ENCODE data around the gene MRPL28.
"Not testable (repeated sequence)": the region's sequence is repeated elsewhere in the genome, so short reads cannot be mapped to it uniquely, and the experiment has no call there.

Gene MRPL28

DNA sequence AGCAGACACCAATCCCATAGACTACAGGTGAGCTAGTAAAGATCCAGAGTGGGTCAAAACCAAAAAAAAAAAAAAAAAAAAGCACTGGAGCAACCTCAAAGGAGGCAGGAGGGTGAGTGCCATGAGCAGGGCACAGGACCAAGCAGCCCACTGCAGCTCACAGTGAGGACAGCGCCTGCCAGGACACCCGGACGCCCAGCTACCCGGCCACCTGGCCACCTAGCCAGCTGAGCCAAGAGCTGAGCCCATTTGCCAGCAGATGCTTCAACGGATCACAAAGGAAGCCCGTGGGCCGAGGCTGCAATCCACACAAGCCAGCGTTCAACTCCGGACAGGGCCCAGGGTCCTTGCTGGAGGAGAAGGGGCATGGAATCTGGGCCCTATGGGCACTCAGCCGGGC is 32.9 kb downstream of the MRPL28 start:
- DNase-seq = no peak

DNA sequence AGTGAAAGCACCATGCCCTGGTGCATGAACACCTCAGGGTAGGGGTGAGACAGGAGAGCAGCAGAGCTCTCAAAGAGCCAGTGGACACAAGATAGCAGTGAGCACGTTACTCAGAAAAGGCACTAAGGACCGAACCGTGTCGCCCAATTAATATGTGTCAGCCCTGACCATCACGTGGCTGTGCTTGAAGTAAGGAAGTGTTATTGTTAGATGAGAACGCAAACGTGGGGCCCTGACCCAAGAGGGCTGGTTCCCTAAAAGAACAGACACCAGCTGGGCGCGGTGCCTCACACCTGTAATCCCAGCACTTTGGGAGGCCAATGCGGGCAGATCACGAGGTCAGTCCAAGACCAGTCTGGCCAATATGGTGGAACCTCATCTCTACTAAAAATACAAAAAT is 34.1 kb downstream of the MRPL28 start:
- DNase-seq = no peak

DNA sequence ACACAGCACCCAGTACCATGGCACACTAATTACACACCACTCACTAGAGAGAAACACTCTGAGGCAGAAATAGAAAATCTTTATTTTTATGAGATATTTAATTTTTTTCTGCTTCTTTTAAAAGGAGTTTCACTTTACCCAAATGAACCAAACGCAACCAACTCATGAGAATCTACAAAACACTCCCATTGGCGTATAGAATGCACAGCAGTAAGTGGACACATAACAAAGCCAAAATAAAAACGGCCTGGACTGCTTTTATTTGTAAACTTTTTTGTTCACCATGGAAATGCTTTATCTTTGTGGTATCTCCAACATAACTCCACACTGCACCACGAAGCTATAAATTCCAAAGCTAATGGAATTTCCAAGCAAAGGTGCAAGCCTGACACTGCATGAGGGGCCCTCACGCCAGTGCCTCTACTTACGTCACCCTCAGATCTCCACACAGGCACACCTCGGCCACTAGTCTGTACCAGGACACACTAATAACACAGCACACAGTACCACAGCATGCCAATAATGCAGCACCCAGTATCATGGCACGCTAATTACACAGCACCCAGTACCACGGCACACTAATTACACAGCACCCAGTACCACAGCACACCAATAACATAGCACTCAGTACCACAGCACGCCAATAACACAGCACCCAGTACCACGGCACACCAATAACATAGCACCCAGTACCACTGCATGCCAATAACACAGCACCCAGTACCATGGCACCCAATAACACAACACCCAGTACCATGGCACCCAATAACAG is 35.3 kb downstream of the MRPL28 start:
- DNase-seq = not testable (repeated sequence)

DNA sequence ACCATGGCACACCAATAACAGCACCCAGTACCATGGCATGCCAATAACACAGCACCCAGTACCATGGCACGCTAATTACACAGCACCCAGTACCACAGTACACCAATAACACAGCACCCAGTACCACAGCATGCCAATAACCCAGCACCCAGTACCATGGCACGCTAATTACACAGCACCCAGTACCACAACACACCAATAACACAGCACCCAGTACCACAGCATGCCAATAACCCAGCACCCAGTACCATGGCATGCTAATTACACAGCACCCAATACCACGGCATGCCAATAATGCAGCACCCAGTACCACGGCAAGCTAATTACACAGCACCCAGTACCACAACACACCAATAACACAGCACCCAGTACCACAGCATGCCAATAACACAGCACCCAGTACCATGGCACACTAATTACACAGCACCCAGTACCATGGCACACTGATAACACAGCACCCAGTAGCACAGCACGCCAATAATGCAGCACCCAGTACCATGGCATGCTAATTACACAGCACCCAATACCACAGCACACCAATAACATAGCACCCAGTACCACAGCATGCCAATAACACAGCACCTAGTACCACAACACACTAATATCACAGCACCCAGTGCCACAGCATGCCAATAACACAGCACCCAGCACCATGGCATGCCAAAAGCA is 36.0 kb downstream of the MRPL28 start:
- not testable (repeated sequence) for DNase-seq

DNA sequence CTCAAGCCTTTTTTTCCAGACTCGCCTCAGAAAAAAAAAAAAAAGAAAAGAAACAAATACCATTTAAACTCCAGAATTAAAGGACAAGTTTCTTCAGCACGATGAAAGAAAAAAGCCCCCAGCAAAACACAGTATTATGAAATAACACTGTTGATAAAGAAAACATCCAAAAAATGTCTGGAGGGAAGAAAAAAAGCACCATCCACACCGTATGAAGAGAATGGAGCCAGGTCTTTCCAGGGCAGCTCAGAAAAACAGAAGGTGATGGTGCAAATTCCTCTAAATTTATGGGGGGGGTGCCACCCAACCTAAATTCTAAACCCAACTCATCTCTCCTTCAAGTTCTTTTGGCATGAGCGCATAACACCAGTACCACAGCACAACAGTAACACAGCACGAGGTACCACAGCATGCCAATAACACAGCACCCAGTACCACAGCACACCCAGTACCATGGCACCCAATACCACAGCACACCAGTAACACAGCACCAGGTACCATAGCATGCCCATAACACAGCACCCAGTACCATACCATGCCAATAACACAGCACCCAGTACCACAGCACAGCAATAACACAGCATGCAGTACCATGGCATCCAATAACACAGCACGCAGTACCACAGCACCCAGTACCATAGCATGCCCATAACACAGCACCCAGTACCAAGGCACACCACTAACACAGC is 36.8 kb downstream of the MRPL28 start:
- no peak for DNase-seq

DNA sequence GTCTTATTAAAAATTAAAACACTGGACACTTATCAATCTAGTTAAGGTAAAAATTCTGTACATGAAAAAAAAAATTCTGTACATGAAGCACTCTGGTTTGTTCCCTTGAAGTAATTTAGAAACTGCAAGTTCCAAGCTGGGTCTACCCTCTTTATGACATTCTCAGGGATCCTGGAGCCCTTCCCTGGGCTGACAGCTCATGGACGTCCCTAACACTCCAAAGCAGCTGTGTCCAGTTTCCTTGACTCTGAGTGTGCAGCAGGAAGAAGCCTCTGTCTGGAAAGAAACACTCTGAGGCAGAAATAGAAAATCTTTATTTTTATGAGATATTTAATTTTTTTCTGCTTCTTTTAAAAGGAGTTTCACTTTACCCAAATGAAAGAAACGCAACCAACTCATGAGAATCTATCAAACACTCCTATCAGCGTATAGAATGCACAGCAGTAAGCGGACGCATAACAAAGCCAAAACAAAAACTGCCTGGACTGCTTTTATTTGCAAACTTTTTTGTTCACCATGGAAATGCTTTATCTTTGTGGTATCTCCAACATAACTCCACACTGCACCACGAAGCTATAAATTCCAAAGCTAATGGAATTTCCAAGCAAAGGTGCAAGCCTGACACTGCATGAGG is 39.0 kb downstream of the MRPL28 start:
- not testable (repeated sequence) for DNase-seq

DNA sequence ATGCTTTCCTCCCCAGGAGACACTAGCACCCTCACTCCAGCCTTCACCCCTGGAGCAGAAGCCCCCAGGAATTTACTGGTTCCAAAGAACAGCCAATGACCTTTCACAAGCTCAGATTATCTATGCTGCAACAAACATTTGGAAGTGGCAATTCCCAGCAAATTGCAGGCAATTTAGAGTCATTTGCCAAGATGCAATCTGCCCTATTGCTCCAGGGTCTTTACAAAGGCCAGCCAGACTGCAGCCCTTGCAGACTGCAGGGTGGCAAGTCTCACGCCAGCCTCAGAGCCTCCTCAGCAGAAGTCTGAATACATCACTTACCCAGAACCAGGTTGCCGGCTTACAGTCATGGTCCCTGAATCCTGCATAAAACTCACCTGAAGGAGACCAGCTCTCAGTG is 39.6 kb downstream of the MRPL28 start:
- no peak for DNase-seq

DNA sequence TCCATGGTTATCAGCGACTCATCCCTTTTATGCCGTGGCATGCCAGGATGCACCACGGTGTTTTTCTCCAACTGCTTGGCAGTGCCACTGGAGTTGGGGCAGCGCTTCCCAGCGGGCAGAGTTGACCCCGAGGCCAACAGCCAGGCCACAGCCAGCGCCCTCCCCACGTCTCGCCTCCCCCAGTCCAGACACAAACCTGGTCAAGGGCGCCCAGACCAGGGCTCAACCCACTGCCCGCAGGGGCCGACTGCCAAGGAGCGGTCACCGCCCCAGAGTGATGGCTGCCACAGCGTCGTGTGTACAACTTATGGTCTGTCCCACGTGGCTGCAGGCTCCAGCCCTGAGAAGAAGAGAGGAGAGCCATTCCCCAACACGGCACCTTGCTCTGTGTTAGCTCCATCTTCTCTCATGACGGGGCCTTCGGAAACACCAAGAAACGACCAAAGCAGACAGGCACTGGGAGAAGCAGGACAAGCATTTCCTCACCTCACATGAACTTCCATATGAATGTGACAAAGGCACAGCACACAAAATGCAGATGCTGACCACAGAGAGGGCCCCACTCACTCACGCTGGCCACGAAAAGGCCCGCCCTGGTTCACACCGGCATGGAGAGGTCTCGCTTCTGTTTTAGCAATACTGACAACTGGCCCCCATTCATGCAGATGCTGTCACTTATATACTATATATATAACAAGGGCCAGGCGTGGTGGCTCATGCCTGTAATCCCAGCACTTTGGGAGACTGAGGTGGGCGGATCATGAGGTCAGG is 44.8 kb downstream of the MRPL28 start:
- DNase-seq = no peak

DNA sequence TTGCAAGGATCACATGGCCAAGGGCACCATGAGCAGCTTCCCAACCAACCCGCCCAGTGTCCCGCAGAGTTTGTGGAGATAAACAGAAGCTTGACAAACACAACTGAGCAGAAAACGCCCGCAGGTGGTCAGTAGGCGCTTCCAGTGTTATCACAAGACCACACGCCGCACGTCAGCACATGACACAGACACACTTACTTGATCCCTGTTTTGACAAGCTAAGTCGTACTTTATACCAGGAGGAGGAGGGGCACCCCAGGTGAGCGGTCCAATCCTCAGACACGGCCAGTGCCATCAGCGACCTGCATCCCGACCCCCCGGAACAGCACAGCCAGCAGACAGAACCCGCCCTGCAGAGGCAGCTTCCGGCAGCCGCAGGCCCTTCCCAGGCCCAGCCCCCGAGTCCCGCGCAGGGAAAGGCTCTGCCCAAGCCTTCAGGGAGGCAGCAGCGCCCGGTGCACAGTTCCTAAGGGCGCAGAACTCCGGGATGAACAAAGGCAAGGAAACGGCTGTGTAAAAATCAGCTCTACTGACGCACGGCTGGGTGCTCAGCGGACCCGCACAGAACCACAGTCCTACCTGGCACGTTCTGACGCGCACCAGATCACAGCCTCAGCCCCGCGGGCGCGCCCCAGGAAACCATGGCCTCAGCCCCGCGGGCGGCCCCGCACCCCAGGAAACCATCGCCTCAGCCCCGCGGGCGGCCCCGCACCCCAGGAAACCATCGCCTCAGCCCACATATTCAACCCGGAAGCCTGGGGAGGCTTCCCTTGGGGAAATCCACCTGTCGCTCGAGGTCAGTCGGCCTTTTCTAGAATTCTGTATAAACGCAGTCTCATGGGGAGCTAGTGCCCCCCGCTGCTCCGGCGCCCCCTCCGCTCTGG is 45.6 kb downstream of the MRPL28 start:
- DNase-seq = no peak

DNA sequence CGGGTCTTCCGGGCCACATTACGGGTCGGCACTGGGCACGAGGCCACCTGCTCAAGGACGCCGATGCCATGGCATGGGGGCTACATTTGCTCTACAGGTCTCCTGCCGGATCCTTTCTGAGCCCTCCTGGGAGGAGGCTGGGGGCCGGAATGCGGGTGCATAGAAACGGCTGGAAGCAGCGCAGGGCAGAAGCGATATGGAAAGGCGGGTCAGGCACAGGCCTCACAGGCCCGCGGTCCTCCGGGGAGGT is 46.2 kb downstream of the MRPL28 start:
- DNase-seq = no peak

DNA sequence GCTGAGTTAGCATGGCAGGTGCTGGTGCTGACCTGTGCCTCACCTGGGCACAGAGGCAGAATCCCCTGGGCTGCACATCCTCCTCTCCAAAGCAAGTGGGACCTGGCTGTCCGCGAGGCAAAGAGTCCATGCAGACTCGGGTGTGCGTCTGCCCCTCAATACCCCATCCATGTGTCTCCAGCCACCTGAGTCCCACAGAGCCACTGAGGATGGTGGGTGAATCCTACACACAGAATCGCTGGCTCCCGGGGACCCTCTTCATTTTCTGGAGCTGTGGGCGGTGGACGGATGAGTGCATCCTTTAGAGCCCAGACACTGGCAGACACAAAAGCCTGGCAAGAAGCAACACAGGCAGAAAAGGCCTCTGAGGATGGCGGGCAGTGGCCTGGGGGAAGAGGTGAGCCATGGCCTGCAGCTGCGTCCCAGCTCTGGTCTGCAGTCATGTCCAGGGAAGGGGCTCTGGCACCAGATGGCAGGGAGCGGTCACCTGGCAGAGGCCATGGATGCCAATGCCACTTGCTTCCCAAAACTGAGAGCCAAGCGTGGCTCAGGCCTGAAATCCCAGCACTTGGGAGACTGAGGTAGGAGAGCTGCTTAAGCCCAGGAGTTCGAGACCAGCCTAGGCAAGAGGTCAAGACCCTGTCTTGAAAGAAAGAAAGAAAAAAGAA is 47.7 kb downstream of the MRPL28 start:
- no peak for DNase-seq

DNA sequence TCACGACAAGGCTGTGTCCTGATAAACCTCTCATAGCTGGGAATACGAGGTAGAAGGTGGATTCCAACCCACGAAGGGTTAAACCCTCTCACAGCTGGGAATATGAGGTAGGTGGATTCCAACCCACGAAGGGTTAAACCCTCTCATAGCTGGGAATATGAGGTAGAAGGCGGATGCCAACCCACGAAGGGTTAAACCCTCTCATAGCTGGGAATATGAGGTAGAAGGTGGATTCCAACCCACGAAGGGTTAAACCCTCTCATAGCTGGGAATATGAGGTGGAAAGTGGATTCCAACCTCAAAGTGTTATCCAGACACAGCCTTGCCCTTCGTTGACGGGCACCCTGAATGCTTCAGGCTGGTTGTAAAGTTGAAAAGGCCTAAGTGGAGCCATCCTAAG is 48.8 kb downstream of the MRPL28 start:
- no peak for DNase-seq

DNA sequence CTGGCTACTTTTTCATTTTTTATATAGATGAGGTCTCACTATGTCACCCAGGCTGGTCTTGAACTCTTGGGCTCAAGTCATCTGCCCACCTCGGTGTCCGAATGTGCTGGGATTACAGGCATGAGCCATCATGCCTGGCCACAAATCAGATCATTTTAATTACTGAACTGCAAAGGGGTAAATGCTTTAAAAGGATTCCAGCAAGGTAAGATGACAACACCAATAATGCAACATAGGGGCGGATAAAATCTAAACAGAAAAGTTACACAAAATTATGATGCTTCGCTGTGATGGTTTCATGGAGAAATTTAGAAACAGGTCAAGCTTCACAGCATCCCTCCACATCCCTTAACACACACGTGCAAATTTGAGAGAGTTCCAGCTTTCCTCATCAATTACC is 50.1 kb downstream of the MRPL28 start:
- DNase-seq = no peak

DNA sequence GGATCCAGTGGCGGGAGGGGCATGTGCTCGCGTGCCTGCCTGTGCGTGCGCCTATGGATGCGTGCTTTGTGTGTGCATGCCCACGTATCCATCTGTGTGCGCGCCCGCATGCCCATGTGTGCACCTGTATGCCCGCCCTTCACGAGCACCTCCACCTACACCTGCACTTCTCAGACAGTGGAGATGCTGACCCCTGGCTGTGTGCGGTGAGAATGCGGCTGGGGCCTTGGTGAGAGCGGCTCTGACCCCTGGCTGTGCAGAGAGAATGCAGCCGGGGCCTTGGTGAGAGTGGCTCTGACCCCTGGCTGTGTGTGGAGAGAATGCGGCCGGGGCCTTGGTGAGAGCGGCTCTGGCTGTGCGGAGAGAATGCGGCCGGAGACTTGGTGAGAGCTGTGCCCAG is 51.7 kb downstream of the MRPL28 start:
- no peak for DNase-seq

DNA sequence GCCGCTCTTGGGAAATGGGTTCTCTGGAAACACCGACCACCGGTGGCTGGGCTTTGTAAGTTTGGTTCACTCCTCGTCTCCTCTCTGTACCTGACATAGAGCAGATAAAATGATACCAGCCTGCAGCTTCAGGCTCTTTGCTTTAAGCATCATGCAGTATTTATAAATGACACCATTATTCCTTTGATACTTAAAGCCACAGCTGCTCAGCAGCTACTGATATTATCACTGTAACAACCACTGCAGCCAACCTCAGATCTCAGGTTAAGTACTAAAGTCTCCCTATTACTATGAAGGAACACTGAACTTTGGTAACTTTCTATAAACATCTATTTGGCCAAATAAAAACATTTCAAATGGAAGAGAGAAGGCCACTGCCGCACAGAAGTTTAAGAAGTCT is 52.8 kb downstream of the MRPL28 start:
- no peak for DNase-seq
